H9 (cell line): Measurements from ENCODE around the gene TSPAN5. TPM values are rescaled to one million over a fixed set of nuclear protein-coding genes. Genes with fewer than 3 reads are reported as not detected.

Experiments
- DNase-seq: peaks from one replicate; pipeline ENCODE4 v3.0.0-alpha.2; 2017
- H2AFZ ChIP-seq: one replicate; pipeline ENCODE4 v1.6.1; 2013; ENCODE audit warnings: mild to moderate bottlenecking, low read length, control low read depth, moderate library complexity
- H2AK5ac ChIP-seq: 2 replicates; pipeline ENCODE4 v1.6.1; 2013; ENCODE audit warnings: low read length, control low read depth, mixed read lengths; ENCODE audit not compliant: insufficient read length
- H2BK120ac ChIP-seq: one replicate; pipeline ENCODE4 v1.6.1; 2013; ENCODE audit warnings: low read depth, mild to moderate bottlenecking, low read length, control low read depth, inconsistent platforms; ENCODE audit not compliant: poor library complexity, severe bottlenecking
- H2BK12ac ChIP-seq: 2 replicates; pipeline ENCODE4 v1.6.1; 2013; ENCODE audit warnings: low read length, control low read depth, mixed read lengths, low read depth; ENCODE audit not compliant: insufficient read length
- H2BK15ac ChIP-seq: 2 replicates; pipeline ENCODE4 v1.6.1; 2013; ENCODE audit warnings: low read depth, low read length, control low read depth
- H2BK20ac ChIP-seq: one replicate; pipeline ENCODE4 v1.6.1; 2013; ENCODE audit warnings: low read depth, mild to moderate bottlenecking, low read length, control low read depth, inconsistent platforms; ENCODE audit not compliant: poor library complexity, severe bottlenecking
- H2BK5ac ChIP-seq: 2 replicates; pipeline ENCODE4 v1.6.1; 2013; ENCODE audit warnings: low read length, control low read depth, mixed read lengths; ENCODE audit not compliant: insufficient read length
- H3K14ac ChIP-seq: 2 replicates; pipeline ENCODE4 v1.6.1; 2013; ENCODE audit warnings: low read length, control low read depth; ENCODE audit not compliant: insufficient read depth
- H3K18ac ChIP-seq: 2 replicates; pipeline ENCODE4 v1.6.1; 2013; ENCODE audit warnings: low read depth, mild to moderate bottlenecking, mixed read lengths, low read length, control low read depth; ENCODE audit not compliant: insufficient read length
- H3K23ac ChIP-seq: 2 replicates; pipeline ENCODE4 v1.6.1; 2013; ENCODE audit warnings: low read length, control low read depth, mixed read lengths, low read depth; ENCODE audit not compliant: insufficient read length
- H3K23me2 ChIP-seq: 2 replicates; pipeline ENCODE4 v1.6.1; 2013; ENCODE audit warnings: low read depth, mild to moderate bottlenecking, mixed read lengths, low read length, control low read depth; ENCODE audit not compliant: insufficient read length, poor library complexity, severe bottlenecking
- H3K27ac ChIP-seq: 2 replicates; pipeline ENCODE4 v1.5.1; 2013; ENCODE audit warnings: low read length, control low read depth, mixed read lengths, low read depth; ENCODE audit not compliant: insufficient read length
- H3K27me3 ChIP-seq: 2 replicates; pipeline ENCODE4 v1.6.1; 2013; ENCODE audit warnings: low read length, control low read depth, inconsistent platforms; ENCODE audit not compliant: insufficient read depth
- H3K4ac ChIP-seq: 2 replicates; pipeline ENCODE4 v1.6.1; 2013; ENCODE audit warnings: low read depth, mild to moderate bottlenecking, control low read depth, inconsistent platforms, low read length, moderate library complexity
- H3K4me1 ChIP-seq: 2 replicates; pipeline ENCODE4 v1.6.1; 2013; ENCODE audit warnings: low read length, control low read depth, inconsistent platforms; ENCODE audit not compliant: insufficient read depth
- H3K4me2 ChIP-seq: 2 replicates; pipeline ENCODE4 v1.6.1; 2013; ENCODE audit warnings: low read length, control low read depth, mixed read lengths; ENCODE audit not compliant: insufficient read length, insufficient read depth
- H3K56ac ChIP-seq: 2 replicates; pipeline ENCODE4 v1.6.1; 2013; ENCODE audit warnings: low read depth, mild to moderate bottlenecking, mixed read lengths, low read length, control low read depth; ENCODE audit not compliant: insufficient read length
- H3K79me1 ChIP-seq: 2 replicates; pipeline ENCODE4 v1.6.1; 2013; ENCODE audit warnings: low read depth, mild to moderate bottlenecking, moderate library complexity, low read length, control low read depth, inconsistent platforms; ENCODE audit not compliant: insufficient read depth, poor library complexity, severe bottlenecking
- H3K79me2 ChIP-seq: 2 replicates; pipeline ENCODE4 v1.6.1; 2013; ENCODE audit warnings: low read length, control low read depth, inconsistent platforms; ENCODE audit not compliant: insufficient read depth
- H3K9ac ChIP-seq: 2 replicates; pipeline ENCODE4 v1.6.1; 2013; ENCODE audit warnings: low read length, control low read depth, mixed read lengths; ENCODE audit not compliant: insufficient read length; ENCODE audit errors: extremely low read depth
- H3K9me3 ChIP-seq: one replicate; pipeline ENCODE4 v1.6.1; 2013; ENCODE audit warnings: low read depth, low read length, inconsistent platforms; ENCODE audit not compliant: control insufficient read depth
- H3T11ph ChIP-seq: one replicate; pipeline ENCODE4 v1.6.1; 2013; ENCODE audit warnings: mild to moderate bottlenecking, low read length, control low read depth, inconsistent platforms
- H4K20me1 ChIP-seq: one replicate; pipeline ENCODE4 v1.6.1; 2013; ENCODE audit not compliant: control insufficient read depth, insufficient read length, insufficient read depth
- H4K5ac ChIP-seq: 2 replicates; pipeline ENCODE4 v1.6.1; 2013; ENCODE audit warnings: low read depth, mild to moderate bottlenecking, mixed read lengths, low read length, control low read depth; ENCODE audit not compliant: insufficient read length
- H4K8ac ChIP-seq: replicated peaks from 2 replicates; pipeline ENCODE4 v1.6.1; 2013; ENCODE audit warnings: low read length, control low read depth, mixed read lengths, low read depth; ENCODE audit not compliant: insufficient read length
- H4K91ac ChIP-seq: 2 replicates; pipeline ENCODE4 v1.6.1; 2013; ENCODE audit warnings: low read depth, mild to moderate bottlenecking, moderate library complexity, mixed read lengths, low read length, control low read depth; ENCODE audit not compliant: insufficient read length
- H3K27ac Mint-ChIP-seq, 3 experiments: 2 replicates in 2 of 3; 3 replicates in 1 of 3; pipeline ENCODE4 v1.8.0; 2020 to 2021; ENCODE audit warnings: mixed read lengths in 3 of 3, mild to moderate bottlenecking in 1 of 3, moderate library complexity in 1 of 3
- H3K27me3 Mint-ChIP-seq: 2 replicates; pipeline ENCODE4 v1.8.0; 2021; ENCODE audit warnings: low read depth, mild to moderate bottlenecking, moderate library complexity, mixed read lengths
- H3K36me3 Mint-ChIP-seq, 3 experiments: 2 replicates in 2 of 3; 3 replicates in 1 of 3; pipeline ENCODE4 v1.8.0; 2020 to 2021; ENCODE audit warnings: low read depth in 3 of 3, mixed read lengths in 3 of 3; ENCODE audit not compliant: insufficient read depth in 1 of 3
- H3K4me1 Mint-ChIP-seq, 2 experiments: 2 replicates each; pipeline ENCODE4 v1.8.0; 2020; ENCODE audit warnings: mixed read lengths in 2 of 2
- H3K4me3 Mint-ChIP-seq, 2 experiments: 2 replicates in 1 of 2; 3 replicates in 1 of 2; pipeline ENCODE4 v1.8.0; 2020 to 2021; ENCODE audit warnings: mild to moderate bottlenecking in 2 of 2, mixed read lengths in 2 of 2, moderate library complexity in 1 of 2
- H3K9me3 Mint-ChIP-seq, 2 experiments: 2 replicates in 1 of 2; 3 replicates in 1 of 2; pipeline ENCODE4 v1.8.0; 2020; ENCODE audit warnings: mild to moderate bottlenecking in 2 of 2, mixed read lengths in 2 of 2, moderate library complexity in 1 of 2
- WGBS: extraction: QIAGEN DNeasy Blood & Tissue Kit; methylation state at CpG from one replicate; pipeline ENCODE4 v1.1.7; 2013; ENCODE audit warnings: missing lambda C conversion rate, low lambda C conversion rate, mixed read lengths; ENCODE audit not compliant: insufficient read length; ENCODE audit errors: extremely low coverage; 5-methylcytosine and 5-hydroxymethylcytosine counted together
- total RNA-seq: library from RNA; stranded (reverse); gene quantifications from 2 replicates; pipeline ENCODE4 v1.2.1, GENCODE V29; 2021
- TF ChIP-seq, protein P1 (sequence below): fragments of 200-600 bp; sonication (generic); conservative IDR thresholded peaks from 3 replicates; pipeline ENCODE4 v1.8.0; 2021; ENCODE audit warnings: antibody characterized with exemption, mild to moderate bottlenecking

TSPAN5 gene
- total RNA-seq, 1 experiment from 2014 or later: 7.0 TPM

- Mint-ChIP-seq H3K36me3 (no peaks in the 10 kb centered on the region), H3K27ac (no peak overlapping the region; a peak in 1 of 7 replicates), H3K4me1 (peaks cover 3 to 9% of the 10 kb centered on the region in 2 experiments; a peak in 3 of 4 replicates), H3K9me3 (no peaks in the 10 kb centered on the region), H3K4me3 (no peak overlapping the region), H3K27me3 (no peaks in the 10 kb centered on the region)
- H2BK5ac ChIP-seq: no peak overlapping the region
- H3K4me2 ChIP-seq: no peak overlapping the region
- H3K79me1 ChIP-seq: no peaks in the 10 kb centered on the region
- no peak overlapping the region for H3T11ph ChIP-seq
- no peak overlapping the region for H2BK15ac ChIP-seq
- H2AK5ac ChIP-seq: no peak overlapping the region
- no peak overlapping the region for H2BK120ac ChIP-seq
- WGBS: no CpG with 5 or more reads among the region's 5 CpGs
- no peaks in the 10 kb centered on the region for H3K4me1 ChIP-seq
- no peaks in the 10 kb centered on the region for H3K23me2 ChIP-seq
- no peaks in the 10 kb centered on the region for H3K9me3 ChIP-seq
- no peak overlapping the region for H3K27ac ChIP-seq
- H3K56ac ChIP-seq: no peak overlapping the region
- no peak overlapping the region for H3K4ac ChIP-seq
- H4K91ac ChIP-seq: no peak overlapping the region
- DNase-seq: no peak
- peaks cover 4% of the 10 kb centered on the region for H3K79me2 ChIP-seq
- H3K9ac ChIP-seq: no peak overlapping the region
- no peaks in the 10 kb centered on the region for H4K20me1 ChIP-seq
- no peak overlapping the region for H2BK12ac ChIP-seq
- no peaks in the 10 kb centered on the region for H3K27me3 ChIP-seq
- TF ChIP-seq, protein P1, sequence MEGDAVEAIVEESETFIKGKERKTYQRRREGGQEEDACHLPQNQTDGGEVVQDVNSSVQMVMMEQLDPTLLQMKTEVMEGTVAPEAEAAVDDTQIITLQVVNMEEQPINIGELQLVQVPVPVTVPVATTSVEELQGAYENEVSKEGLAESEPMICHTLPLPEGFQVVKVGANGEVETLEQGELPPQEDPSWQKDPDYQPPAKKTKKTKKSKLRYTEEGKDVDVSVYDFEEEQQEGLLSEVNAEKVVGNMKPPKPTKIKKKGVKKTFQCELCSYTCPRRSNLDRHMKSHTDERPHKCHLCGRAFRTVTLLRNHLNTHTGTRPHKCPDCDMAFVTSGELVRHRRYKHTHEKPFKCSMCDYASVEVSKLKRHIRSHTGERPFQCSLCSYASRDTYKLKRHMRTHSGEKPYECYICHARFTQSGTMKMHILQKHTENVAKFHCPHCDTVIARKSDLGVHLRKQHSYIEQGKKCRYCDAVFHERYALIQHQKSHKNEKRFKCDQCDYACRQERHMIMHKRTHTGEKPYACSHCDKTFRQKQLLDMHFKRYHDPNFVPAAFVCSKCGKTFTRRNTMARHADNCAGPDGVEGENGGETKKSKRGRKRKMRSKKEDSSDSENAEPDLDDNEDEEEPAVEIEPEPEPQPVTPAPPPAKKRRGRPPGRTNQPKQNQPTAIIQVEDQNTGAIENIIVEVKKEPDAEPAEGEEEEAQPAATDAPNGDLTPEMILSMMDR: no peak
- H3K23ac ChIP-seq: no peak overlapping the region
- no peak overlapping the region for H3K18ac ChIP-seq
- H2BK20ac ChIP-seq: no peak overlapping the region
- H4K8ac ChIP-seq: no peak overlapping the region
- H2AFZ ChIP-seq: no peak overlapping the region
- H4K5ac ChIP-seq: no peak overlapping the region
- H3K14ac ChIP-seq: no peak overlapping the region; the same call in 1 of the 2 replicates
Measured at GRCh38 chr4:98638661-98639060, 19.8 kb downstream of the TSPAN5 start.
